IPS-18c (cell line): ENCODE results near the gene TFIP11.

Experiments used
- H3K4me3 ChIP-seq: 2 replicates; pipeline ENCODE4 v1.7.0; 2013; ENCODE audit warnings: low read depth, mild to moderate bottlenecking, low read length, moderate library complexity; ENCODE audit not compliant: insufficient read depth
- H3K9me3 ChIP-seq: one replicate; pipeline ENCODE4 v1.6.1; 2013; ENCODE audit warnings: mild to moderate bottlenecking, low read length, moderate library complexity; ENCODE audit not compliant: control insufficient read depth, insufficient read depth

Gene TFIP11

GRCh38 chr22:26446808-26447515, 65.3 kb downstream of the TFIP11 start:
- no peaks in the 10 kb centered on the region for H3K9me3 ChIP-seq
- no peak overlapping the region for H3K4me3 ChIP-seq

- no peak overlapping the region for H3K4me3 ChIP-seq
- H3K9me3 ChIP-seq, result no peaks in the 10 kb centered on the region
Observed at GRCh38 chr22:26445577-26446275, 66.5 kb downstream of the TFIP11 start.

- no peak overlapping the region for H3K4me3 ChIP-seq
- no peaks in the 10 kb centered on the region for H3K9me3 ChIP-seq
Observed at GRCh38 chr22:26444777-26445176, 67.5 kb downstream of the TFIP11 start.

GRCh38 chr22:26443901-26444690, 68.2 kb downstream of the TFIP11 start:
- H3K9me3 ChIP-seq, result no peaks in the 10 kb centered on the region
- H3K4me3 ChIP-seq, result no peak overlapping the region

DNA sequence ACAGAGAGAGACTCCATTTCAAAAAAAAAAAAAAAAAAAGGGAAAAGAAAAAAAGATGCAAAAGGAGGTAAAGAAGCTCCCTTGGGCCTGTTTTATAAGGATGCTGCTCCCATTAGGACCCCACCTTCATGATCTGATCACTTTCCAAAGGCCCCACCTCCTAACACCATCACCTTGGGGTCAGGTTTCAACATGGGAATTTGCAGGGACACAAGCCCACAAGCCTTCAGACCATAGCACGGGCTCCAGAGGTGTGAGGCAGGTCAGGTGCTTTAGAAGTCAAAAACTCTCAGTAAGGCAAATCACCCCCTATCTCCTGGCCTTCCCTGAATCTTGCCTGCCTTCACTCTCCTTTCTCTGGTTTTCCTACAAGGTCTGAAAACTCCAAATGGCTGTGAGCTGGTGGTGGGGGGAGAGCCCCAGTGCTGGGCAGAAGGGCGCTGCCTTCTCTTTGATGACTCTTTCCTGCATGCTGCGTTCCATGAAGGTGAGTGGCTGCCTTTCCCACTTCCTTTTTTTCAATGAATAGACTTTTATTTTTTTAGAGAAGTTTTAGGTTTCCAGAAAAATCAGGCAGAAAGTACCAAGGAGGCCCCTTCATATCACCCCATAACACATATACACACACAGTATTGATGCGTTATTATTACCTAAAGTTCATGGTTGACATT, 70.1 kb downstream of the TFIP11 start:
- H3K4me3 ChIP-seq, result no peak overlapping the region
- H3K9me3 ChIP-seq, result no peaks in the 10 kb centered on the region
